ENCODE measurements around the gene CHRNA1.

- TF ChIP-seq CBFB (CRISPR knock-in tag; IDR thresholded peaks at IDR 0.05) (no peak), ZBTB26 (CRISPR knock-in tag; IDR thresholded peaks at IDR 0.05) (no peak)
Observed at GRCh38 chr2:174744111-174744510, 20.2 kb downstream of the CHRNA1 start.

Data from K562 (cell line).